Stimulated activated CD4-positive, alpha-beta T cell treated with anti-CD3 and anti-CD28 coated beads, TNF-alpha, amount 100 ng/mL, for 1 hour (primary cell): ENCODE measurements around the gene SLC16A6.
"Not testable (repeated sequence)": the region's sequence is repeated elsewhere in the genome, so short reads cannot be mapped to it uniquely, and the experiment has no call there.

Source experiments
- DNase-seq, 3 donors: peaks; one replicate each; pipeline ENCODE4 v3.0.0-alpha.2; 2020; ENCODE audit warnings: low read depth in 3 of 3, low spot score in 1 of 3

The SLC16A6 gene

DNA sequence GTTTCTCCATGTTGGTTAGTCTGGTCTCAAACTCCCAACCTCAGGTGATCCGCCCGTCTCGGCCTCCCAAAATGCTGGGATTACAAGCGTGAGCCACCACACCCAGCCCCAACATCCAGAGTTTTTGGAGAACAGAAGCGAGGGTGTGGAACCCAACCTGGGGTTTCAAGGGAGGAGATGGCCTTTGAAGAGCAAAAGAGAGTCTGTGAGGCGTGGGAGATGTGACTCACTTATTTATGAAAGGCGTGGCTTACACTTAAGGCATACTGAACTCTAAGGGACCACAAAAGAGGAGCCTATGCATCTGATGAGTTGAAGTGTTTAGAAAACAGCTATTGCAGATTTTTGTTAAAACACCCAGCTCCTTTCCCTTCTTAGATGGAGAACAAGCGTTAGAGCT is 19.2 kb upstream of the SLC16A6 start:
- peak in 1 of 3 donors; percentile 22 for DNase-seq

DNA sequence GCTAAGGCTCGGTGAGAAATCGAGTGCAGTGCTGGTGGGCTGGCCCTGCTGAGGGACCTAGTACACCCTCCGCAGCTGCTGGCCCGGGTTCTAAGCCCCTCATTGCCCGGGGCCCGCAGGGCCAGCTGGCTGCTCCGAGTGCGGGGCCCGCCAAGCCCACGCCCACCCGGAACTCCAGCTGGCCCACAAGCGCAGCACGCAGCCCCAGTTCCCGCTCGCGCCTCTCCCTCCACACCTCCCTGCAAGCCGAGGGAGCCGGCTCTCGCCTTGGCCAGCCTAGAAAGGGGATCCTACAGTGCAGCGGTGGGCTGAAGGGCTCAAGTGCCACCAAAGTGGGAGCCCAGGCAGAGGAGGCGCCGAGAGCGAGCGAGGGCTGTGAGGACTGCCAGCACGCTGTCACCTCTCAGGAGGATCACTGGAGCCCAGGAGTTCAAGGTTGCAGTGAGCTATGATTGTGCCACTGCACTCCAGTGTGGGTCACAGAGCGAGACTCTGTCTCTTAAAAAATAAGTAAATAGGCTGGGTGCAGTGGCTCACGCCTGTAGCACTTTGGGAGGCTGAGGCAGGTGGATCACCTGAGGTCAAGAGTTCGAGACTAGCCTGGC is 18.2 kb upstream of the SLC16A6 start:
- not testable (repeated sequence) for DNase-seq

DNA sequence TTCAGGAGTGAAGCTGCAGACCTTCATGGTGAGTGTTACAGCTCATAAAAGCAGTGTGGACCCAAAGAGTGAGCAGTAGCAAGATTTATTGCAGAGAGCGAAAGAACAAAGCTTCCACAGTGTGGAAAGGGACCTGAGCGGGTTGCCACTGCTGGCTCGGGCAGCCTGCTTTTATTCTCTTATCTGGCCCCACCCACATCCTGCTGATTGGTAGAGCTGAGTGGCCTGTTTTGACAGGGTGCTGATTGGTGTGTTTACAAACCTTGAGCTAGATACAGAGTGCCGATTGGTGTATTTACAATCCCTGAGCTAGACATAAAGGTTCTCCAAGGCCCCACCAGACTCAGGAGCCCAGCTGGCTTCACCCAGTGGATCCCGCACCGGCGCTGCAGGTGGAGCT is 17.6 kb upstream of the SLC16A6 start:
- not testable (repeated sequence) for DNase-seq

DNA sequence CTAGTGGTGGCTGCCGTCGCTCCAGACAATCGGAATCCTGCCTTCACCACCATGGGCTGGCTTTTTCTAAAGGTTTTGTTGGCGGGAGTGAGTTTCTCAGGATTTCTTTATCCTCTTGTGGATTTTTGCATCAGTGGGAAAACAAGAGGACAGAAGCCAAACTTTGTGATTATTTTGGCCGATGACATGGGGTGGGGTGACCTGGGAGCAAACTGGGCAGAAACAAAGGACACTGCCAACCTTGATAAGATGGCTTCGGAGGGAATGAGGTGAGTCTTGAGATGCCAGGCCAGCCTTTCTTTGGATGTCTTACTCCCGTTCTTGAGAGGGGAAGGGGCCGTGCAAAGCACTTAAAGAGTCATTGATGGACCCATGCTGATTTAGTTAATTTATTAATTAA is 16.5 kb upstream of the SLC16A6 start:
- DNase-seq = no peak

DNA sequence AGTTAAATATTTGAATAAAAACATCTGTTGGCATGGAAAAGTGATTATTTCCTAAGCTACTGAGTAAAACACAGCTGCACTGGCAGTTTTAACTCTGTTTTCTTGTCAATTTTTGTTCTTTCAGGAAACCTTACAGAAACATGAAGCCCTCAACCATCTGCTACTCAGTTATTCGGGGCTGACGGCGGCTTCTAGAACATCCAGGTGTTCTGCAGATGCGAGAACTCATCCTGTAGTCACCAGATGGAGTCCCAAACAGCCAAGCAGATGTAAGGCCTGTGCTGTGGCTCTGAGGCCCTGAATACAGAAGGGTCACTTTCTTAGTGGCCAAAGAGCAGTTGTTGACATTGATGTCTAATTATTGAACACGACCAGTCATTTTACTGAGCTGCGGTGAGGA is 15.9 kb upstream of the SLC16A6 start:
- DNase-seq = no peak

DNA sequence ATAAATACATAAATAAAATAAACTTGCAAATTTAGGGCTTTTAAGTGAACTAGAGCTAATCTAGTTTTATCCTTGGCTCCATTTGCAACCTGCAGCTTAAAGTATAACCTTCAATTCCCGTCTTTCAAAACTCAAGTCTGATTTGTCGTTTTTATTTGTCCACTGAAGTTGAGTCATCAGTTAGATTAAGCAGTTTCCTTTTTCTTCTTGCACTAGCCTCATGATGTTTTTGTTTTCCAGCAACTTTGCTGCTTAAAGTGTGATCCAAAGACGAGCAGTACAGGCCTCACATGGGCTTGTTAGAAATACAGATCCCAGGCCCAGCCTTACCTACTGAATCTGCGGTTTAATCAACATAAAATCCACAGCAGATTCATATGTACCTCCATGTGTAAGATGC is 14.2 kb upstream of the SLC16A6 start:
- no peak for DNase-seq

DNA sequence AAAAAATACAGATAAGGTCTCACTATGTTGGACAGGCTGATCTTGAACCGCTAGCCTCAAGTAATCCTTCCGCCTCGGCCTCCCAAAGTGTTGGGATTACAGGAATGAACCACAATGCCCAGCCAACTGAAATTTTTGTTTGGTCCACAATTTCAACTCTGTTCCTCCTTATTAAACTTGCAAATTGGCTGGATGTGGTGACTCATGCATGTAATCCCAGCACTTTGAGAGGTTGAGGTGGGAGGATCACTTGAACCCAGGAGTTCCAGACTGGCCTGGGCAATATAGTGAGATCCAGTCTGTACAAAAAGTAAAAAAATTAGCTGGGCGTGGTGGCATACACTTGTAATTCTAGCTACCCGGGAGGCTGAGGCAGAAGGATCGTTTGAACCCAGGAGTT is 13.8 kb upstream of the SLC16A6 start:
- DNase-seq = no peak

DNA sequence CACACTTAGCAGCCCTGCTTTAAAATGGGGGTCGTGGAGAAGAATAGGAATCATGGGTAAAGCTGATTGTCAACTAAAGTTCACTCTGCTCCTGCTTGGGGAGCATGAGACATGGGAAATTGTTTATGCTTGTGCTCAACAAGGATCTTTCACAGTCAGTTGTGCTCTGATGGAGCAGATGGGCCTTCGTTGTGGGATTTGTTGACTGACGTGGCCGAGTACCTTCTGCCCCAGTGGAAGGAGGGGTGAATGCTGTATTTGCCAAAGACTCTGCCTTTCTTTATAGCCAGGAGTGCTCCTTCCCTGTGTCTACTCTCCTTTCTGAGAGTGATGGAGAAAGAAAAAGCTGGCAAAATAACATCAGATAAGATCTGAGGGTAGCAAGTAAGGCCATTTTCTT is 11.7 kb upstream of the SLC16A6 start:
- DNase-seq = no peak

DNA sequence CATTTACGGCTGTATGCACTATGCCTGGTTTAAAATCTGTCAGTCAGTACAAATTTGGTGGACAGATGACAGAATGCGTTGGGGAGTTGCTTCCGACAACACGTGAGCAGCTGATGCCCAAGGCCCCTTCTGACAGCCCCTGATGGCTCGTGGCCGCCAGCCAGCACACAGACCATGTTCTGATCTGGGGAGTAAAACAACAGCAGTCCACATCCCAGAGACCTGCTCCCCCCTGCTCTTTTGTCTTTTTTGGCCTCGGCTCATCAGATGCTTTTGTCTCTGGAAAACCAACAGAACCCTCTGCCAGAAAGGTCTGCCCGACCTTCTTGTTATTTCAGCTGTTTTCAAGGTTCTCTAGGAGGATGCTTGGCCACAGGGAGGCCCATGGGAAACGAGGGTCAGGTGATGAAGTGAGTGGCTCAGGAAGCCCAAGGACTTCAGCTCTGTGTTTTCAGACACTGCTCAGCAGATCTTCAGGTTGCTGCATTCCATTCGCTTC is 11.2 kb upstream of the SLC16A6 start:
- no peak for DNase-seq

DNA sequence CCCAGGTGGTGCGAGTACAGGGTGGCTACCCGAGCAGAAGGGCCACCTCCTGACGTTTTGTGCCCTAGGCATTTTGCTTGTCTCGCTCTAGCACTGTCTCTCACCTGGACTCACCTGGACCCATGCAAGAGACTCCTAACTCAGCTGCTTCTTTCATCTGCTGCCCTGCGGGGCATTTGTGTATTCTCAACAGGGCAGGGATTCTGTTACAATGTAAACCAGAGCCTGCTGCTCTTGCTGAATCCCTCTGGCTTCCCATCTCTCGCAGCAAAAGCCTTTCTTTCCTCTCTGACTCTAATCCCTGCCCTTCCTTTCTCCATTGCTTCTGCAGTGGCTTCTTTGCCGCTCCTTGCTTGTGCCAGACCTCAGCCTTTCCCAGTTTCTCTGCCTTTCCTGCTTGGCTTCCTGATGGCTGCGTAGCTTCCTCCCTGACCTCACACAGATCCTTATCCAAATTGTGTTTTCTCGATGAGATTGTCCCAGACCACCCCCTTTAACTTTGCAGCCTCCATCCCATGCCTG is 10.6 kb upstream of the SLC16A6 start:
- no peak for DNase-seq

DNA sequence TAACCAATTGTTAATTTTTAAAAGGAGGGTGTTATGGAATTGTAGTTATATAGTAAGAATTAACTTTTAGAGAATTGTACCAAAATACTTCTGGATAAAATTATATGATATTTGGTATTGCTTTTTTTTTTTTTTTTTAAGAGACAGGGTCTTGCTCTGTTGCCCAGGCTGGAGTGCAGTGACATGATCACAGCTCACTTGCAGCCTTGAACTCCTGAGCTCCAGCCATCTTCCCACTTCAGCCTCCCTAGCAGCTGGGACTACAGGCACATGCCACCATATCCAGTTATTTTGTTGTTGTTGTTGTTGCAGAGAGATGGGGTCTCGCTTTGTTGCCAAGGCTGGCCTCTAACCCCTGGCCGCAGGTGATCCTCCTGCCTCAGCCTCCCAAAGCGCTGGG is 8.9 kb upstream of the SLC16A6 start:
- DNase-seq = no peak

DNA sequence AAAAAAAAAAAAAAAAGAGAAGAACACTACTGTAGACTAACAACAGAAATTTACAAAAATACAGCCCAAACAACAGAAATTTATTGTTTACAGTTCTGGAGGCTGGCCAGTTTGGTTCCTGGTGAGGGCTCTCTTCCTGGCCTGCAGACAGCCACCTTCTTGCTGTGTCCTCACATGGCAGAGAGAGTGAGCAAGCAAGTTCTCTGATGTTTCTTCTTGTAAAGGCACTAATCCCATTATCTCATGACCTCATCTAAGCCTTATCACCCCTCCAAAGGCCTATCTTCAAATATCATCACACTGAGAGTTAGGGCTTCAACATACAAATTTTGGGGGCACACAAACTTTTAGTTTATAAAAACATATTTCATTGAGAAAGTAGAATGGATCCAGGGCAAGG is 7.7 kb upstream of the SLC16A6 start:
- no peak for DNase-seq

DNA sequence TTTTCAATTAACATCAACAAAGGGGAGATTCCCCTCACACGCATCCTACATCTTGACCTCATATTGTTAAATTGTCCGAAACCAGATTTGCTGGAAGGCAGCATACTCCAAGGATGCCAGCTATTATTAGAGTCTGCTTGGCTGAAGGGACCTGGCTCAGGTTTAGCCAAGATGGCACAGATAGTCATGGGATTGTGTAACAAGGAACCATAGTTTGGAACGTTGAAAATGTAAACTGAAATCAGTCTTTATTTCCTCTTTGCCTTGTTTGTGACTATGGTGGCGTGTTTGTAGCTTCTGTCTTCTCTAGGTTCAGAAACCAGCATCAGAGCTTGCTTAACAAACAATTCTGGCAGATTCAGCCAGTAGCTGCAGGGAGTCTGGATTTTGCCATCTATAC is 6.3 kb upstream of the SLC16A6 start:
- DNase-seq = no peak

DNA sequence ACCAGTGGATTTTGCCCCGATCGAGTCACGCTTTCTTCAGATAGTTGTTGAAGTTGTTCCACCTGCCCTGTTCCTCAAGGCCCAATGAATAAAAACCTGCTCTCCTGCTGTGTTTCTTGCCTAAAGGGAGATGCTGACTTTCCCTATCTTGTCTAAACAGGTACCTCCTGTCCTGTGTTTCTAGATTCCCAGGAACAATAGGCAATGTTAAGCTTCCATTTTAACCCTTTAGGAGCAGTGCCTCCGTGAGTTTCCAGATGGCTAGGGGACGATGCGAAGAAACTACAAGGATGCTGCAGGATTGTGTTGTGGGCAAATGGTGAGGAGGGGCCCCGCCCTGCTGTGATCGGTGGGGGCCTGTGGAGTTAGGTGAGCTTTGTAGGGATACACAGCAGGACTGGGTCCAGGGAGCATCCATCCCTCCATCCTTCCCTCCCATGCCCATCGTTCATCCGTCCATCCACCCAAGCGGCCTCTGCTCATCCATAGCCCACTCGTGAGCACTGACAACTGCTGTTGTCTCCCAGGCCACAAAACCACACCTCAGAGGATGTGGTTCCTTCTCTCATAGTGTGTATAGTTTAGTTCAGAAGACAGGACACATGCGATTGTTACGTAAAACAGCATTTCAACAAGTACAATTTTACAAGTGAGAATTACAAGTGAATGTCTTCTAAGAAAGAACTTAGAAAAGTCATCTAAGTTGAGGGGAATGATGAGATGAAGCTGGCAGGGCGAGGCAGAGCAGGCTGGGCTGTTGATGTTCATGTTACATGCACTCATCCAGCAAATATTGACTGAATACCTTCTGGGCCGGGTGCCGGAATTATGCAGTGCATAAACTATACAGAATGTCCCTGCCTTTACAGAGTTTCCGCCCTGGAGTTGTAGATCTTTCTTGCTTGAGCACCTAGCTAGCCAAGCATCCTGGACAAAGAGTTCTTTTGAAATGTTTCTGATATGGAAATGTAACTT is 5.6 kb upstream of the SLC16A6 start:
- DNase-seq = peak in 1 of 3 donors; percentile 31

DNA sequence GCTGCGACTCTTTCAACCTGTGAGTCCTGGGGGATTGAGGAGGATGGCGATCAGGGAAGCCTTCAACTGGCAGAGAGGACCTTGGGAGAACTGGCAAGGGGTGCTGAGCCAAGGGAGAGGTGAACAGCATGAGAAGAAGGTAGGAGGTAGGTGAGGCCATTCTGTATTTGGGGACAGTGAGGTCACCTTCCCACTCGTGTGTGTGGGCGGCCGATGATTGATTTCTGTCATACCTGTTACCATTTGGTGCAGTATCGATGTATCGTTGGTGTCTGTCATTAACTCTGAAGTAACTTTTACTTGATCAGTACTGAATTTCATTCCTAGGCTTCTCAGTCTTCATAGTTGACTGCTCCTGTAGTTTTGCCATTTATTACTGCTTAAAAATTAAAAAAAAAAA is 4.2 kb upstream of the SLC16A6 start:
- DNase-seq = peak in 1 of 3 donors; percentile 27

DNA sequence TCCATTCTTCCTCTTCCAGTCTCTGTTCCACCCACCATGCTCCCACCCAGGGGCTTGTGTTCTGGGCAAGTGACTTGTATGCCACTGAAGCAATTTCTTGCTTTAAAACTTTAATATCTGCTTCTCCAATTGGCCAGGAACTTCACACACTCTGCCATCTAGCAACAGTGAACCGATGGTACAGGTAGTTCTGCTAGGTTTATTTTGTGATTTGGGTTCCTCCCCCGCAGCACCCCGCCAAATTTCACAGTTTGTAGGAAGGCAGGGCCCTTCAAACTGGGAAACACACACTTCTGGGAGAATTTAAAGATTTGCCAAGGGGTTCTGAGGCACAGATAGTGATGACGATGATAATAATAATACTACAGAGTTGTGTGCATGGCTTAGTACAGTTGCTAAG is 3.7 kb upstream of the SLC16A6 start:
- no peak for DNase-seq

DNA sequence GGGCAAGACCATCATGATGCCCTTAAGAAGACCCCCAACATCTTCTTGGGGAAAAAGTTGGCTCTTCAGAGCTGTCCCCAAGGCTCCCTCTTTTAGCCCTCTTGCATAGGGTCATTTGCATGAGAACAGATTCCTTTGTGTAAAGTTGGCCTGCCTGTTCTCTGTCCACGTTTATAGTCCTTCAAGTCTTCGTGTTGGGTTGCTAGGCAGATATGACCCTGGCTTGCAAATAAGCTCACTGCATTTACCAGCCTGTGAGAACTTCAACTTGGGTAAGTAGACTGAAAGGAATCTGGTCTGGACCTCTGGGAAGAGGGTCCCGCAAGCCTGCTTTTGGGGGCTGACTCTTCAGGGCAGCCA is 3.2 kb upstream of the SLC16A6 start:
- DNase-seq = no peak

DNA sequence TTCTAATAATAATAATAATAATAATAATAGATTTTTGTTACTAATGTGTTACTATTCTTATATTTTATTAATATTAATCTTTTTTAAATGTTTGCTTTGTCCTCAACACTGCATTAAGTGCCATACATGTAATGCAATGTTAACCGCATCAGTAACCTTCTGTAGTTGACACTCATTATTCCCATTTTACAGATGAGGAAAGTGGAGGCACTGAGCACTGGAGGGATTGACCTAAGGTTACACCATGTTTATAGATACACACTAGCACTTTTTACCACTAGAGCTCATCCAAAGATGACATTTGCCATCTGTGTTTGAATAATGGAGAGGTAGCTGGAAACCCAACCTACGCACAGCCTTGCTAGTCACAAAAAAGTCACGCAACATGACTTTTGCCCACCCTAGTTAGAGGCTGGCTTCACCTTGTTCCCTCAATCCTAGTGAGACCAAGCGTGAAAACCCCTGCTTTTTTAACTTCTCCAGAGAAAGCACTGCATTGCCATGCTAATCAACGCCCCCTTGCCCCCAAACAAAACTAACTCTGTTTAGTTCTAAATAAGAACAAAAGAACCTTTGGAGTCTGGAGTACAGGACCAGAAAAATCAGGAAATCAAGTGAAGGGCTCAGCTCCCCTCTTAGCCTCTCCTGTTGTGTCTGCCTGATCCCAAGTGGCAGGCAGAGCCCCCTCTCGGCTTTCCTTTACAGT is 2.7 kb upstream of the SLC16A6 start:
- DNase-seq = no peak

DNA sequence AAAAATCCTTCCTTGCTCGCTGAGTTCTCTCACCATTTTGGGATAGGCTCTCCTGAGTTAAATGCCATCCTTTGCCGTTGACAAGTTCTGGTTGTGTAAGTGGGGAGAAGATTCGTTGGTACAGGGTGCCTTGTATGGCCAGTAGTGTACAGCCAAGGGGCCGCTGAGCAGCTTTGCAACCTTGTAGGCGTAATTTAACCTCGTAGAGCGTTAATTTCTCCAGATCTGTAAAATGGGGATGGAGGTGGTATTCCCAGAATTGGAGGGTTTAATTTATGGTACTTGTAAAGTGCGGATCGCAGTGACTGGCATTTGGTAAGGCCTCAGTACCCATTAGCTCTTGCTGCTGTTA is 1.7 kb upstream of the SLC16A6 start:
- no peak for DNase-seq

DNA sequence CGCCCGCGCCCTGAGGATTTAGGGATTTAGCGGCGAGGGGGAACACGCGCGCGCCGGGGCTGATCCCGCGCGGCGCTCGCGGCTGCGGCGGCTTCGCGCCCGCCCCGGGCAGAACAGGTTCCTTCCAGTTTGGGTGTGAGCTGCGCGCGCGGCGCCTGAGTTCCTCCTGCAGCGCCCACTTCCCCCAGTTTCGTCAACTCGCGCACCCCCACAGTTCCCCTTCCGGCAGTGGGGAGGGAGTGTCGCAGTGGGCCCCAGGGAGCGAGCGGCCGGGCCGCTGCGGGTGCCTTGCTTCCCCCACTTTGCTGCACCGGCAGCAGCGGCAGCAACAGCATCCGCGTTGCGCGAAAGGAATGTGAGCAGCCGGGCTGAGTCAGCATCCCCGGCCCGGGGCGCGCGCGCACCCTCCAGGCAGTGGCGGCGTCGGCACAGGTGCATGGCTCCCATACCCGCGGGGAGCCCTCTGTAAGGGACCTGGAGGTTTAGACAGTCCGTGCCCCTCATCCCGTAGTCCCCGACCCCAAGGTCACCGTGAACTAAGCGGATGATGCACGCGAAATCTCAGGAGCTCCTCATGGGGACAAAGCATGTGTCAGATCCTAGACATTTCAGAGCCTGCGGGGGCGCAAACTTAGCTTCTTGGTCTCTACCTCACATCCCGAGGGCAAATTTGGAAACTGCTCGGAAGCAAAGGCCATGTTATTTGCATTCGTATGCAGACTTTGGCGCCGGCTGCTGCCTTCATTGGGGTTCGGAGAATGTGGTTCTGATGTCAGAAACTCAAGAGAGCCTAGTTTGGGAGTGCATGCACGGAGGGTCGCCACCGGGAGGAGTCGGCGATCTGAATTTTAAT is 1.1 kb upstream of the SLC16A6 start:
- peak; percentile 73 to 83 (median 83) for DNase-seq
